Fibroblast of pulmonary artery (primary cell): ENCODE data around the gene MAT1A.

Experiments used
- DNase-seq: peaks from one replicate; pipeline ENCODE4 v3.0.0-alpha.2; 2010; ENCODE audit warnings: low read depth
- H3K4me3 ChIP-seq: replicated peaks from 2 replicates; pipeline ENCODE4 v1.5.1; 2011; ENCODE audit warnings: low read depth, mild to moderate bottlenecking, control low read depth, low read length, moderate library complexity
- TF ChIP-seq, protein P1 (sequence below): IDR thresholded peaks from 2 replicates; pipeline ENCODE4 v1.5.1; 2011; ENCODE audit warnings: mild to moderate bottlenecking, control low read depth, low read length, inconsistent platforms; ENCODE audit errors: missing control alignments

MAT1A gene

DNA sequence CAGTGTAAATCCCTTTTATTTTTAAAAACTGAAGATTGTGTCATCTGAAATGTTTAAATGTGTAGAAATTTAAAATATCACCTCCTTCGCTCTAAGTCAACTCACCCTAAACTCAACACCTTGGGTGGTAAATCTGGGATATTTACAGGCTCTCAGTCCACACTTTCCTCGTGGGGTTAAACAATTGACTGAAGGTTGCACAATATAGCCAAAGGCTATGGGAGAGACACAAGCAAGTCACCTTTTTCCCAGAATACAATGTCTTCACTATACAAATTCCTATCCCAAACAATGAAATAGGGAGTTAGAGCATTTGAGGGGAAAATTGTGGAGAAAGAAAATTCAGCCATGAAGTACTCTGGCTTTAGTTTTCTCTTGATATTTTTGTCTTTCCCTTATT lies 32.7 kb upstream of the MAT1A start:
- TF ChIP-seq, protein P1, sequence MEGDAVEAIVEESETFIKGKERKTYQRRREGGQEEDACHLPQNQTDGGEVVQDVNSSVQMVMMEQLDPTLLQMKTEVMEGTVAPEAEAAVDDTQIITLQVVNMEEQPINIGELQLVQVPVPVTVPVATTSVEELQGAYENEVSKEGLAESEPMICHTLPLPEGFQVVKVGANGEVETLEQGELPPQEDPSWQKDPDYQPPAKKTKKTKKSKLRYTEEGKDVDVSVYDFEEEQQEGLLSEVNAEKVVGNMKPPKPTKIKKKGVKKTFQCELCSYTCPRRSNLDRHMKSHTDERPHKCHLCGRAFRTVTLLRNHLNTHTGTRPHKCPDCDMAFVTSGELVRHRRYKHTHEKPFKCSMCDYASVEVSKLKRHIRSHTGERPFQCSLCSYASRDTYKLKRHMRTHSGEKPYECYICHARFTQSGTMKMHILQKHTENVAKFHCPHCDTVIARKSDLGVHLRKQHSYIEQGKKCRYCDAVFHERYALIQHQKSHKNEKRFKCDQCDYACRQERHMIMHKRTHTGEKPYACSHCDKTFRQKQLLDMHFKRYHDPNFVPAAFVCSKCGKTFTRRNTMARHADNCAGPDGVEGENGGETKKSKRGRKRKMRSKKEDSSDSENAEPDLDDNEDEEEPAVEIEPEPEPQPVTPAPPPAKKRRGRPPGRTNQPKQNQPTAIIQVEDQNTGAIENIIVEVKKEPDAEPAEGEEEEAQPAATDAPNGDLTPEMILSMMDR, result no peak
- no peak overlapping the region for H3K4me3 ChIP-seq
- no peak for DNase-seq

- DNase-seq, result no peak
- no peak overlapping the region for H3K4me3 ChIP-seq
- TF ChIP-seq, protein P1, result no peak
Measured at GRCh38 chr10:80321183-80321582, 31.7 kb upstream of the MAT1A start.

DNA sequence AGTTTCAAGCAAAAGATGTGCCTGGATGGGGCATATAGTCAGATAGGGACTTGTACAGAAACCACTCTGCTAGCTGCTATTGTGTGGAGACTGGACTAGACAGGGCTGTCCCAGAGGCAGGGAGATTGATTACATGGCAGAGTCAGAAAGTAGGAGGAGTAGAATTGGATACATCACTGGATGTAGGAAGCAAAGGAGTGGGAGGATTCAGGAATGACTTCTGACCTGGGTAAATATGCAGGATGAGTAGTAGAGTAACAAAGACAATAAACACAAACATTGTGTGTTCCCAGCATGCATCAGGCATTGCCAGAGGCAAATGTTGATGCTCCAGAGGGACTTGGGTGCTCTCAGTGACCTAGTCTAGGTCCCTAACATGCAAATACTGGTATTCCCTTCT lies 30.9 kb upstream of the MAT1A start:
- H3K4me3 ChIP-seq, result no peak overlapping the region
- DNase-seq, result no peak
- TF ChIP-seq, protein P1, result no peak

DNA sequence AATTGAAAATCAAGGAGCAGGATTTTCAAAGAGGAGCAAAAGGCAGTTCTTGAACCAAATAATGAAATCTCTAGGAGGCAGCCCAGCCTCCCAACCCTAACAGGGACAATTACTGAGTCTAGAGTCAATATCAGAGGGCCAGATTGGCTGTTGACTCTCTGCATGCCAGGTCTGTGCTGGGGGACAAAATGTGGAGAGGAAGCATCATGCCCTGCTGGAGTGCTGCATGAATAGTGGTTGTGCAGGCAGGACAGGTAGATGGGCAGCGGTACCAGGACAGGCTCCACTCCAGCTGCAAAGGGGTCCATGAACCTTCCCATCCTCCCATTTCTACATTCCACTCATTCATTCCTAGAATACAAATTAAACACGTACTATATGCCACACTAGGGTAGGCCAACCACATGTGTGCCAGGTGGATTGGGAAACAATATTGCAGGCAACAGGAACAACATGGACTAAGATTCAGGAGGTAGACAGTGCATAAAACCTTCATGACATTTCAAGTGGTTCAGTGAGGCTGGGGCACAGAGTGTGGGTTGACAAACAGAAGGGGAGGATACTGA lies 30.4 kb upstream of the MAT1A start:
- no peak for DNase-seq
- H3K4me3 ChIP-seq, result no peak overlapping the region

DNA sequence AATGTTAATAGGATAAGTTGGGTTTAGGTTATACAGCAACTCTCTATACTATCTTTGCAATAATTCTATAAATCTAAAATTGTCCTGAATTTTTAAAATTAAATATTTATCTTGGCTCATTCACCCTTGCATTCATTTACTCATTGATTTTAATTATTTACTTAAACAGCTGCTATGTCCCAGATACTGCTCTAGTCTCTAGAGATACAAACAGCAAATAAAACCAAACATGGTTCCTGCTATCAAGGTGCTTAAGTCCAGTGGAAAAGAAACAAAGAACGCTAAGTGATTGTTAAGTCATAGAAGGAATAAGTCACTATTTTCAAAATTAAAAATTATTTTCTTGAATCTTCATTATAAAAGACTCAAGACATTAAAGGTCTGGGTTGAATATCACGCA lies 29.9 kb upstream of the MAT1A start:
- no peak overlapping the region for H3K4me3 ChIP-seq
- DNase-seq, result no peak
- TF ChIP-seq, protein P1, result no peak

More for the DNA sequence above, 30.4 kb upstream of the MAT1A start:
- TF ChIP-seq, protein P1, result no peak

GRCh38 chr10:80318742-80319141 lies 29.3 kb upstream of the MAT1A start:
- no peak overlapping the region for H3K4me3 ChIP-seq
- DNase-seq, result no peak
- TF ChIP-seq, protein P1, result no peak

DNA sequence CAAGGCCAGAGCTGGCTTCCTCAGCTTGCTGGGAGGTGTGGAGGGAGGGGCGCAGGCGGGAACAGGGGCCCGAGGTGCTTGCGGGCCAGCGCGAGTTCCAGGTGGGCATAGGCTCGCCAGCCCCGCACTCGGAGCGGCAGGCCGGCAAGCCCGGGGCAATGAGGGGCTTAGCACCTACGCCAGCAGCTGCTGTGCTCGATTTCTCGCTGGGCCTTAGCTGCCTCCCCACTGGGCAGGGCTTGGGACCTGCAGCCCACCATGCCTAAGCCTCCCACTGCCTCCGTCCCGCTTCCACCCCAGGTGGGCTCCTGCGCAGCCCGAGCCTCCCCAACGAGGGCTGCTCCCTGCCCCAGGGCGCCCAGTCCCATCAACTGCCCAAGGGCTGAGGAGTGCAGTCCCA lies 25.9 kb upstream of the MAT1A start:
- no peak for DNase-seq
- TF ChIP-seq, protein P1, result no peak
- H3K4me3 ChIP-seq, result no peak overlapping the region
